IMR-90 (cell line): ENCODE data around the gene PSMC5. TPM values are rescaled to one million over a fixed set of nuclear protein-coding genes. Genes with fewer than 3 reads are reported as not detected.

Experiments used
- ATAC-seq: fragments of 200-7000 bp; cut with Tn5 transposase; 2 replicates; pipeline ENCODE4 v1.9.1; 2020; ENCODE audit warnings: low read depth, mild to moderate bottlenecking, moderate library complexity
- BruUV-seq: library from RNA; stranded (reverse); fragments of 400-500 nt; replicated peaks from 2 replicates; lab custom pipeline; 2021; lab: Mats Ljungman, UMichigan
- CTCF ChIA-PET: fragments of 300-600 bp; formaldehyde crosslinking; extraction: SDS; loops from one replicate; lab custom pipeline; 2021; ENCODE audit warnings: antibody characterized with exemption; lab: Yijun Ruan, JAX
- POLR2A ChIA-PET: fragments of 300-600 bp; sonication (Branson Sonifier 250); formaldehyde crosslinking; loops from one replicate; lab custom pipeline; 2022; ENCODE audit warnings: antibody characterized with exemption; ENCODE audit not compliant: unreplicated experiment; lab: Charles Lee
- DNase-seq: peaks from one replicate; pipeline ENCODE4 v3.0.0; 2013
- H2AFZ ChIP-seq: replicated peaks from 2 replicates; pipeline ENCODE3; 2013; ENCODE audit warnings: low read length, mild to moderate bottlenecking; ENCODE audit not compliant: poor library complexity
- H2AK5ac ChIP-seq: 2 replicates; pipeline ENCODE4 v1.6.1; 2013; ENCODE audit warnings: low read depth, low read length, inconsistent platforms
- H2AK9ac ChIP-seq: replicated peaks from 2 replicates; pipeline ENCODE3; 2013; ENCODE audit warnings: mild to moderate bottlenecking, low read depth, low read length, moderate library complexity; ENCODE audit not compliant: poor library complexity
- H2BK120ac ChIP-seq: 2 replicates; pipeline ENCODE4 v1.6.1; 2013; ENCODE audit warnings: low read depth, low read length, inconsistent platforms
- H2BK15ac ChIP-seq: 3 replicates; pipeline ENCODE4 v1.6.1; 2013; ENCODE audit warnings: low read depth, low read length, inconsistent platforms
- H2BK20ac ChIP-seq: 2 replicates; pipeline ENCODE4 v1.6.1; 2013; ENCODE audit warnings: low read depth, mild to moderate bottlenecking, inconsistent platforms, low read length, moderate library complexity
- H2BK5ac ChIP-seq: 2 replicates; pipeline ENCODE4 v1.6.1; 2013; ENCODE audit warnings: mild to moderate bottlenecking, low read depth, low read length, inconsistent platforms; ENCODE audit not compliant: poor library complexity, severe bottlenecking
- H3K14ac ChIP-seq: replicated peaks from 2 replicates; pipeline ENCODE4 v1.6.1; 2013; ENCODE audit warnings: low read depth, low read length, inconsistent platforms
- H3K18ac ChIP-seq: 2 replicates; pipeline ENCODE4 v1.6.1; 2013; ENCODE audit warnings: low read depth, low read length, control low read depth
- H3K23ac ChIP-seq: 2 replicates; pipeline ENCODE4 v1.6.1; 2013; ENCODE audit warnings: low read depth, low read length, inconsistent platforms
- H3K27ac ChIP-seq: 2 replicates; pipeline ENCODE4 v1.5.1; 2013; ENCODE audit warnings: mild to moderate bottlenecking, control low read depth, low read length; ENCODE audit not compliant: insufficient read depth
- H3K27me3 ChIP-seq: 2 replicates; pipeline ENCODE4 v1.6.1; 2013; ENCODE audit warnings: low read length; ENCODE audit not compliant: control insufficient read depth, insufficient read depth
- H3K36me3 ChIP-seq: 2 replicates; pipeline ENCODE4 v1.6.1; 2013; ENCODE audit warnings: low read length, mixed read lengths; ENCODE audit not compliant: control insufficient read depth, insufficient read depth
- H3K4ac ChIP-seq: 2 replicates; pipeline ENCODE4 v1.6.1; 2013; ENCODE audit warnings: low read depth, low read length, inconsistent platforms
- H3K4me1 ChIP-seq: 2 replicates; pipeline ENCODE4 v1.6.1; 2013; ENCODE audit warnings: low read length, mixed read lengths; ENCODE audit not compliant: control insufficient read depth, insufficient read depth
- H3K4me2 ChIP-seq: 2 replicates; pipeline ENCODE4 v1.6.1; 2013; ENCODE audit warnings: low read depth, mild to moderate bottlenecking, control low read depth, low read length, moderate library complexity
- H3K4me3 ChIP-seq: 2 replicates; pipeline ENCODE4 v1.5.1; 2013; ENCODE audit warnings: low read depth, mild to moderate bottlenecking, control low read depth, low read length, moderate library complexity; ENCODE audit not compliant: insufficient read depth
- H3K56ac ChIP-seq: 2 replicates; pipeline ENCODE4 v1.6.1; 2013; ENCODE audit warnings: low read length, inconsistent platforms; ENCODE audit not compliant: insufficient read depth; ENCODE audit errors: extremely low read depth
- H3K79me1 ChIP-seq, 2 experiments: 2 replicates each; pipeline ENCODE4 v1.6.1; 2013; ENCODE audit warnings: low read length in 2 of 2, inconsistent platforms in 1 of 2, low read depth in 1 of 2
- H3K9ac ChIP-seq: 2 replicates; pipeline ENCODE4 v1.6.1; 2013; ENCODE audit warnings: low read depth, low read length, control low read depth
- H3K9me1 ChIP-seq: 2 replicates; pipeline ENCODE4 v1.6.1; 2013; ENCODE audit warnings: low read length, inconsistent platforms; ENCODE audit not compliant: insufficient read depth
- H3K9me3 ChIP-seq: 2 replicates; pipeline ENCODE4 v1.6.1; 2013; ENCODE audit warnings: low read length; ENCODE audit not compliant: control insufficient read depth, insufficient read depth
- H4K20me1 ChIP-seq: 2 replicates; pipeline ENCODE4 v1.6.1; 2013; ENCODE audit warnings: low read length, inconsistent platforms; ENCODE audit not compliant: insufficient read depth
- H4K5ac ChIP-seq: 2 replicates; pipeline ENCODE4 v1.6.1; 2013; ENCODE audit warnings: mild to moderate bottlenecking, low read depth, low read length, control low read depth
- H4K8ac ChIP-seq, 2 experiments: 2 replicates each; pipeline ENCODE4 v1.6.1; 2013; ENCODE audit warnings: low read depth in 2 of 2, low read length in 2 of 2, control low read depth in 1 of 2, inconsistent platforms in 1 of 2
- H4K91ac ChIP-seq: 2 replicates; pipeline ENCODE4 v1.6.1; 2013; ENCODE audit warnings: low read depth, low read length, inconsistent platforms; ENCODE audit not compliant: insufficient read depth
- BHLHE40 ChIP-seq: fragments of 150-350 bp; IDR thresholded peaks from 2 replicates; pipeline ENCODE4 v1.6.1; 2016; ENCODE audit warnings: mild to moderate bottlenecking, low read depth, low read length
- CEBPB ChIP-seq: IDR thresholded peaks from 2 replicates; pipeline ENCODE4 v1.6.1; 2012; ENCODE audit warnings: low read depth, low read length, improper control_type of control experiment
- CHD1 ChIP-seq: IDR thresholded peaks from 2 replicates; pipeline ENCODE4 v1.6.1; 2012; ENCODE audit warnings: low read depth, low read length, improper control_type of control experiment
- ELK1 ChIP-seq: fragments of 150-350 bp; IDR thresholded peaks from 2 replicates; pipeline ENCODE4 v1.6.1; 2016; ENCODE audit warnings: low read depth, mild to moderate bottlenecking, low read length, moderate library complexity, borderline replicate concordance
- FOS ChIP-seq: fragments of 150-350 bp; IDR thresholded peaks from 2 replicates; pipeline ENCODE4 v1.6.1; 2016; ENCODE audit warnings: low read depth, low read length
- MAFK ChIP-seq: IDR thresholded peaks from 2 replicates; pipeline ENCODE4 v1.6.1; 2012; ENCODE audit warnings: low read depth, low read length, improper control_type of control experiment
- MAZ ChIP-seq: IDR thresholded peaks from 2 replicates; pipeline ENCODE4 v1.6.1; 2012; ENCODE audit warnings: low read depth, mild to moderate bottlenecking, low read length, improper control_type of control experiment, moderate library complexity, borderline replicate concordance
- MXI1 ChIP-seq: IDR thresholded peaks from 2 replicates; pipeline ENCODE4 v1.6.1; 2012; ENCODE audit warnings: low read depth, mild to moderate bottlenecking, low read length, moderate library complexity, borderline replicate concordance
- NFE2L2 ChIP-seq: fragments of 150-350 bp; IDR thresholded peaks from 2 replicates; pipeline ENCODE4 v1.6.1; 2016; ENCODE audit warnings: low read depth, mild to moderate bottlenecking, low read length
- POLR2A ChIP-seq: IDR thresholded peaks from 2 replicates; pipeline ENCODE4 v1.6.1; 2012; ENCODE audit warnings: mild to moderate bottlenecking, low read depth, low read length
- RAD21 ChIP-seq: IDR thresholded peaks from 2 replicates; pipeline ENCODE4 v1.6.1; 2012; ENCODE audit warnings: low read length, improper control_type of control experiment
- RCOR1 ChIP-seq: IDR thresholded peaks from 2 replicates; pipeline ENCODE4 v1.6.1; 2012; ENCODE audit warnings: mild to moderate bottlenecking, low read length, improper control_type of control experiment; ENCODE audit not compliant: insufficient replicate concordance
- RFX5 ChIP-seq: IDR thresholded peaks from 2 replicates; pipeline ENCODE4 v1.8.0; 2012; ENCODE audit warnings: low read depth, mild to moderate bottlenecking, low read length, moderate library complexity
- SMC3 ChIP-seq: fragments of 150-350 bp; IDR thresholded peaks from 2 replicates; pipeline ENCODE4 v1.6.1; 2016; ENCODE audit warnings: low read depth, mild to moderate bottlenecking, antibody characterized with exemption, low read length, moderate library complexity
- WGBS, 2 experiments: methylation state at CpG; one replicate each; pipeline versions ENCODE4 v1.1.5 to v1.1.7; 2013; ENCODE audit warnings: missing lambda C conversion rate in 2 of 2; ENCODE audit not compliant: insufficient read length in 1 of 2; ENCODE audit errors: extremely low coverage in 2 of 2; 5-methylcytosine and 5-hydroxymethylcytosine counted together
- dilution Hi-C: fragments of 300-500 bp; cut with HindIII; formaldehyde crosslinking; loops from one replicate; pipeline ENCODE4 v1.14.3; 2018; ENCODE audit warnings: low sequenced_read_pairs; ENCODE audit not compliant: unreplicated experiment
- in situ Hi-C: fragments of 300-500 bp; cut with MboI; formaldehyde crosslinking; loops from 3 replicates; pipeline ENCODE4 v1.14.3; 2019; ENCODE audit warnings: low sequenced_read_pairs, inconsistent platforms, mixed read lengths
- intact Hi-C: fragments of 100-400 bp; cut with micrococcal nuclease; formaldehyde crosslinking; loops from 2 replicates; pipeline ENCODE4 v1.10.0; 2022
- polyA plus RNA-seq, 3 experiments: library from polyadenylated mRNA; depleted of rRNA; stranded (reverse); fragments of >200 nt; gene quantifications; 2 replicates each; pipeline ENCODE4 v1.2.3, GENCODE V29; 2012; ENCODE audit warnings: low replicate concordance in 1 of 3
- total RNA-seq: library from RNA; depleted of rRNA; stranded (reverse); fragments of >200 nt; gene quantifications from 2 replicates; pipeline ENCODE4 v1.2.3, GENCODE V29; 2012
- TF ChIP-seq, protein P1 (sequence below): fragments of 150-350 bp; IDR thresholded peaks from 2 replicates; pipeline ENCODE4 v1.6.1; 2017; ENCODE audit warnings: mild to moderate bottlenecking, antibody characterized with exemption, low read length, low read depth
- TF ChIP-seq, protein P2 (sequence below): conservative IDR thresholded peaks from 2 replicates; pipeline ENCODE4 v1.5.1; 2012; ENCODE audit warnings: mild to moderate bottlenecking, low read depth, low read length, improper control_type of control experiment

Gene PSMC5
- total and polyA plus RNA-seq, 2 of the 4 experiments (the other 2 are of a cell fraction) = 105 to 165 TPM

- DNase-seq (no peak), ATAC-seq (no peak)
- in situ Hi-C loops = no loop called here
- Histone ChIP-seq H2BK120ac (no peak overlapping the region), H2AFZ (no peak overlapping the region), H4K91ac (no peak overlapping the region), H2BK15ac (no peak overlapping the region), H2AK9ac (no peak overlapping the region), H3K9ac (no peak overlapping the region), H3K4me3 (no peak overlapping the region), H4K5ac (no peak overlapping the region), H4K8ac (no peak overlapping the region), H3K27me3 (peaks cover 4% of the 10 kb centered on the region; the same call in 1 of the 2 replicates), H2BK5ac (no peak overlapping the region), H3K79me1 (no peaks in the 10 kb centered on the region), H3K18ac (no peak overlapping the region), H2AK5ac (no peak overlapping the region), H3K9me3 (0 out of 2 replicates have a peak, but pooled peaks cover 3% of the 10 kb centered on the region), H3K23ac (no peak overlapping the region), H3K27ac (no peak overlapping the region), H2BK20ac (no peak overlapping the region), H3K4me2 (no peak overlapping the region), H3K36me3 (no peaks in the 10 kb centered on the region), H4K20me1 (no peaks in the 10 kb centered on the region), H3K14ac (no peak overlapping the region), H3K4me1 (peaks cover 2% of the 10 kb centered on the region; the same call in 1 of the 2 replicates), H3K9me1 (no peaks in the 10 kb centered on the region), H3K56ac (no peak overlapping the region), H3K4ac (no peak overlapping the region)
- ChIA-PET POLR2A (no interaction called here), CTCF (no interaction called here)
- dilution Hi-C loops = no loop called here
- 44% methylated on average over 2 of the region's 3 CpGs; no CpG with 5 or more reads in 1 of the 2 experiments for WGBS, 2 experiments
- intact Hi-C loops = no loop called here
- TF ChIP-seq POLR2A = no peak
- no peak for TF ChIP-seq CHD1
- TF ChIP-seq MAFK = no peak
- no peak for TF ChIP-seq MAZ
- TF ChIP-seq RFX5 = no peak
- TF ChIP-seq RAD21 = no peak
- no peak for TF ChIP-seq RCOR1
- no peak for TF ChIP-seq BHLHE40
- TF ChIP-seq CEBPB = no peak
- no peak for TF ChIP-seq FOS
- TF ChIP-seq, protein P1, sequence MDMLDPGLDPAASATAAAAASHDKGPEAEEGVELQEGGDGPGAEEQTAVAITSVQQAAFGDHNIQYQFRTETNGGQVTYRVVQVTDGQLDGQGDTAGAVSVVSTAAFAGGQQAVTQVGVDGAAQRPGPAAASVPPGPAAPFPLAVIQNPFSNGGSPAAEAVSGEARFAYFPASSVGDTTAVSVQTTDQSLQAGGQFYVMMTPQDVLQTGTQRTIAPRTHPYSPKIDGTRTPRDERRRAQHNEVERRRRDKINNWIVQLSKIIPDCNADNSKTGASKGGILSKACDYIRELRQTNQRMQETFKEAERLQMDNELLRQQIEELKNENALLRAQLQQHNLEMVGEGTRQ = no peak
- no peak for TF ChIP-seq NFE2L2
- TF ChIP-seq, protein P2, sequence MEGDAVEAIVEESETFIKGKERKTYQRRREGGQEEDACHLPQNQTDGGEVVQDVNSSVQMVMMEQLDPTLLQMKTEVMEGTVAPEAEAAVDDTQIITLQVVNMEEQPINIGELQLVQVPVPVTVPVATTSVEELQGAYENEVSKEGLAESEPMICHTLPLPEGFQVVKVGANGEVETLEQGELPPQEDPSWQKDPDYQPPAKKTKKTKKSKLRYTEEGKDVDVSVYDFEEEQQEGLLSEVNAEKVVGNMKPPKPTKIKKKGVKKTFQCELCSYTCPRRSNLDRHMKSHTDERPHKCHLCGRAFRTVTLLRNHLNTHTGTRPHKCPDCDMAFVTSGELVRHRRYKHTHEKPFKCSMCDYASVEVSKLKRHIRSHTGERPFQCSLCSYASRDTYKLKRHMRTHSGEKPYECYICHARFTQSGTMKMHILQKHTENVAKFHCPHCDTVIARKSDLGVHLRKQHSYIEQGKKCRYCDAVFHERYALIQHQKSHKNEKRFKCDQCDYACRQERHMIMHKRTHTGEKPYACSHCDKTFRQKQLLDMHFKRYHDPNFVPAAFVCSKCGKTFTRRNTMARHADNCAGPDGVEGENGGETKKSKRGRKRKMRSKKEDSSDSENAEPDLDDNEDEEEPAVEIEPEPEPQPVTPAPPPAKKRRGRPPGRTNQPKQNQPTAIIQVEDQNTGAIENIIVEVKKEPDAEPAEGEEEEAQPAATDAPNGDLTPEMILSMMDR = no peak
- no peak for TF ChIP-seq ELK1
- no peak for TF ChIP-seq MXI1
- no peak for TF ChIP-seq SMC3
- no TSS peak for BruUV-seq
Observed at GRCh38 chr17:63847525-63848249, 20.5 kb downstream of the PSMC5 start.
